CD4-positive, alpha-beta T cell treated with Interleukin-1 beta for 1 hour (primary cell): Measurements from ENCODE around the gene HS3ST5.
"Not testable (repeated sequence)": the region's sequence is repeated elsewhere in the genome, so short reads cannot be mapped to it uniquely, and the experiment has no call there.

Experiments used
- DNase-seq, 2 donors: peaks; one replicate each; pipeline ENCODE4 v3.0.0-alpha.2; 2020 to 2022

The HS3ST5 gene

DNA sequence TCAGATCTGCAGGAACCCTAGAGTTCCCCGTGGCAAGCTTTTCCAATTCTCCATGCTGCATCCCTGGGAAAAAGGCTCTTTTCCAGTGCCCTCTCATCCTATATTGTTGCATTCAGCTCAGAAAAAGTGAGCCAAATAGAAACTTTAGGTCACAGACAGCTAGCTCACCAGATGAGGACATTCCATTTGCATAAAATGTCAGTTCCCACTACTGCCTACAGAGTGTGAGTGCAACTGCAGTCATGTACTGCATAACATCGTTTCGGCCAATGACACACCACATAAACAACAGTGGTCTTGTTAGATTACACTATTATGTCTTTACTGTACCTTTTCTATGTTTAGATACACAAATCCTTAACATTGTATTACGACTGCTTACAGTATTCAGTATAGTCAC, 8.6 kb downstream of the HS3ST5 start:
- DNase-seq, result no peak

- DNase-seq, result no peak
These were observed 15.7 kb downstream of the HS3ST5 start for GRCh38 chr6:114327074-114327473.

- DNase-seq, result no peak
These were observed 19.0 kb downstream of the HS3ST5 start for GRCh38 chr6:114323784-114324183.

DNA sequence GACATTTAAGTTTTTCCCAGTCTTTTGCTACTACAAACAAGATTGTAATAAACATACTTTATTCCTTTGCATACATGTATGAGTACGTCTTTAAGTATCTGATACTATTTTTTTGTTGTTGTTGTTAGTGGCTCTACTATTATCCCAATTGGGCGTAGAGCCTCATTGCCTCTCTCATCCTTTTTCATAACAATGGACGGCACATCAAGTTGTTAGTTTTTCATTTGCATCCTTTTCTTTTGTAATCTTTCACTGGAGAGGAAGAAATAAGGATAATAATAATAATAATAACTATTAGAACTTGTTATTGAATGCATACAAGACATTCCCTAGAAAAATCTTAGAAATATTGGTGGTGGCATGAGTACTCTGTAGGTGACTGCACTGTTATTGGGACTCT, 23.1 kb downstream of the HS3ST5 start:
- DNase-seq, result no peak

DNA sequence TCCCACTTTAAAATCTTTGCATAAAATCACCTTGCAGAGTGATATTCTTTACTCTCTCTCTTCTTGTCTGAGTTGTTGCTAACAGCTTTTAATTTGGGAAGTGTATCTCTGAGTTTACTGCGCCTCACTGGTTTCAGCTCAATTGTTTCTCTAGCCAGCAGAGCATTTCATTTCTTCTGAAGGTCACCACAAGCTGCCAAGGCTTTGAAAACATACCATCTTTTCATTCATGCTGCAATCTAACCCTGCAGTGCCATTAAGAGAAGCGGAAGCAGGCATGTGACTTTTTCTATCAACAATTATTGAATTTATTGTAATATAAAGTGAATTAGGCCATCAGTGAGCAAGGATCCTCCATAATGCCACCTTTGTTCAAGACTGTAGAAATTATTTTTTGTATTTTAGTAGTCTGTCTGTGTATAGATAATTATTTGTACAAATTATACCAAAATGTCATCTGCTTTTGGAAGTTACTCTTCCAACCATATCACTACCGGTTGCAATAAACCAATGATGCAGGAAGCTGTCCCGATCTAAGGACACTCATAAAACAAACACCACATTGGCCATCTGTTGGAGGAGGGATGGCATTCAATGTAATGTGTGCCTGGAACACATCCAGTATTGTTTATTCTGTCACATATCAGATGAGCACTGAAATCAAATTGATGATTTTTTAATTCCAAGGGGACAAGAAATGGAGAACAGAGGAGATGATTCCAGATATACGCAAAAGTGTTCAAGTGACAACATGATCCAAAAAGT, 26.8 kb downstream of the HS3ST5 start:
- DNase-seq, result no peak

- DNase-seq, result not testable (repeated sequence)
These were observed 29.0 kb downstream of the HS3ST5 start for GRCh38 chr6:114313816-114314215.

DNA sequence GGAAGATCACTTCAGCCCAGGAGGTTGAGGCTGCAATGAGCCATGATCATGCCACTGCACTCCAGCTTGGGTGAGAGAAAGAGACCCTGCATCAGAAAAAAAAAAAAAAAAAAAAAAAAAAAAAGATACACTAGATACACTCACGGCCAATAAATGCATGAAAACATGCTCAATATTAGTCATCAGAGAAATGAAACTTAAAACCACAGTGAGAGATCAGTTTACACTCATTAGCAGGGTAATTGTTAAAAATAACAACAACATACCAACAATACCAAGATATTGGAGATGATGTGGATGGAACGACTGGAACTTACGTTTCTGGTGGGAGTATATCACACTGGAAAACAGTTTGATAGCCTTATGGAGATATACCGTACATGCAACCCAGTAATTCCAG, 29.9 kb downstream of the HS3ST5 start:
- no peak for DNase-seq

DNA sequence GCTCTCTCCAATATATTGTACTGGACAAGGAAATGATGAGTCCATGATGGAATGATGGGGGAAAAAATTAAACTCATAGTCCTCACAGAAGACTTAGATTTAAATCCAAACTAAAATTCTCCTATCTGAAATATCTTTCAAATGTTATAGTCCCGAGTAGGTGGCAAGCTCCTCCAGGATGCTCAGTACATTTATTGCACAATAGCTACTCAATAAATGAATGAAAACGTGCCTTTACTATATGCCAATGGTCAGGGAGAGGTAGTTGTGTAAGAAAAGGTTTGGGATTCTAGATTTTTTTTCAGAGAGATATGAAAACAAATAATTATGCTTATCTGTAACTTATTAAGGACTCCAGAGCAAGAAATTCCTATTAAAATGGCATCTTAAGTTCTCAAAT, 32.8 kb downstream of the HS3ST5 start:
- DNase-seq, result no peak

- no peak for DNase-seq
These were observed 38.4 kb downstream of the HS3ST5 start for GRCh38 chr6:114304304-114304887.

DNA sequence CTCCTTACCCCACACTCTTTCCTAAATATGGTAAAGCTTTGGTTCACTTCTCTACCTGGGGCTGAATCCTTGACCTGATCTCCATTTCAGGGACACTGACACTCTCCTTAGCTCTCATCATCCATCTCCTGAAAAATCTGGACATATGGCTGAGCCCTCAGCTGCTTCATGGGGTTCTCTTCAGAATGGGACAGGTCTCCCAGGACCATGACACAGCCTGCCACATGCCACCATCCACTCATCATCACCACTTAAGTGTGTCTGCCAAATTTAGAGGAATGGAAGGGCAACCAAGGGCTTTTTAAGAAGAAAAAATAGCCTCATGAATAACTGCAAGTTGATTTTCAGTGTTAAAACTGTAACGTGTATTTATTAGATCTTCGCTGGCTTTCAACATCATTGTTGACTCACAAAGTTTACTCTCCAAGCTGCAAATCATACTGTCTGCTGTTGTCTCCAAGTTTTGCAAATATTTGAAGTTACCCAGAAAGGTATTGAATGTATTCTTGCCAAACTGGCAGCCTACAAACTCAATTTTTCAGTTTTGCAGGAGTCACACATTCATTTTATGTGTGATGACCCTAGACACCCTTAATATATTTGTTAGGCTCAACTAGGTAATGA, 41.1 kb downstream of the HS3ST5 start:
- DNase-seq, result no peak

DNA sequence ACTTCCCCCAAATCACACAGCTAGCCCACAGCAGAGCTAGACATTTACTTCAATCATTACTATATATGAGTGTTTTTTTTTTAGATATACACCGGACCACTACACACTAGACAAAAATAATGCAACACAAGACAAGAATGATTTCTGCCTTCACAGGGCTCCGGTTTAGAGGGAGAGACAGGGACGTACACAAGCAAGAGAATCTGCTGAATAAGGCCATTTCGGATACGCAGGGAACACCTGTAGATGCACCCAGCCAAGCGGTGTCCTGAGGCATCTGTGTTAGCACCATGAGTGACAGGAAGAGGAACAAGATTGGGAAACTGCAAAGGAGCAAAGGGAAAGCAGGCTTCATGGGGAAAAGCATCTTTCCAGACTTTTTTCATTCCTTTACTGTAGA, 45.7 kb downstream of the HS3ST5 start:
- no peak for DNase-seq

DNA sequence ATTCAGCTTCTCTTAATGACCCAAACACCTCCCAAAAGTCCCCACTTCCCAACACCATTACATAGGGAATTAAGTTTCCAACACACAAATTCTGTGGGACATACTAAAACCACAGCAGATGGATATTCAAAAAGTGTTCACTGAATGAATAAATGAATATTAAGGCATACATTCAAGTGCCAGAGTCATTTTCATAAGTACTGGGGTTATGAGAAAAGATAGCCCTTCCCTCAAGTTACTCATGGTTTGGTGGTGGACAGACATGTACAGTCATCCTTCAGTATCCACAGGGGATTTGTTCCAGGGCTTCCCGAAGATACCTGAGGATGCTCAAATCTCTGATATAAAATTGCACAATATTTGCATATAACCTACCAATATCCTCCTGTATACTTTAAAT, 50.4 kb downstream of the HS3ST5 start:
- DNase-seq, result no peak

GRCh38 chr6:114291428-114291827, 51.4 kb downstream of the HS3ST5 start:
- DNase-seq, result no peak

DNA sequence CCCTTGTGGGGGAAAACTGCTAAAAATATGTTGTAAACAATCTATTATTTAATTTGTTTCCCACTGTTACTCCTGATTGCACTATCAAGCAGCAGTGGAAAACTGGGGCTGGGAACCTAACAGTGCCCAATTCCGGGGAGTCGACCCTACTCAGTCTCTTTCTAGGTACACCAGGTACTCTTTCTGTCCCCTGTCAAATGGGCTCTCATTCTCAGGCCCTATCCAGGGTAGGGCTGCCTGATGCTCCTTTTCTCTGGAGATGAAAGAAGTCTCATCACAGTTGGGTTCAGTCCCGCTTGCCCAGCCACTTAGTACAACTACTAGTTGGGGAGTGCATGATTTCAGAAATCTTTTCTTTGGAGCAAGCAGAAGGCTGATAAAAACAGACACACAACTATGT, 52.0 kb downstream of the HS3ST5 start:
- no peak for DNase-seq

GRCh38 chr6:114288701-114289495, 53.9 kb downstream of the HS3ST5 start:
- no peak for DNase-seq

DNA sequence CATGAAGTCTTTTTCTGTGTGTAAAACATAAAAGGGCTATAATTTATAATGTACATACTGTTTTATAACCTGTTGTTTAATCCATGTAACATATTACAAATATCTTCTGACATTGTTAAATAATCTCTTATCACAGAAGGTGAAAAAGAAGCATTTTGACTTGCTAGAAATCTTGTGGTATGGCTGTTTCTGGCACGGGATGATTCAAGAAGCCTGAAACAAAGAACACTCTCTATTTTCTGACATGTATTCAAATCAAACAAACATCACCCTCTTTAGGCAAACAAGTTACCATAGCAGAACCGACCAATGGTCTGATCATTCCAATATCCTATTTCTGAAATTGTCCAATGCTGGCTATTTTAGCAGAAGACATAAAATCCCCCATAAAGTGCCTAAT, 55.4 kb downstream of the HS3ST5 start:
- no peak for DNase-seq

GRCh38 chr6:114286211-114286610, 56.6 kb downstream of the HS3ST5 start:
- no peak for DNase-seq

- no peak for DNase-seq
These were observed 58.5 kb downstream of the HS3ST5 start for GRCh38 chr6:114284281-114284680.

DNA sequence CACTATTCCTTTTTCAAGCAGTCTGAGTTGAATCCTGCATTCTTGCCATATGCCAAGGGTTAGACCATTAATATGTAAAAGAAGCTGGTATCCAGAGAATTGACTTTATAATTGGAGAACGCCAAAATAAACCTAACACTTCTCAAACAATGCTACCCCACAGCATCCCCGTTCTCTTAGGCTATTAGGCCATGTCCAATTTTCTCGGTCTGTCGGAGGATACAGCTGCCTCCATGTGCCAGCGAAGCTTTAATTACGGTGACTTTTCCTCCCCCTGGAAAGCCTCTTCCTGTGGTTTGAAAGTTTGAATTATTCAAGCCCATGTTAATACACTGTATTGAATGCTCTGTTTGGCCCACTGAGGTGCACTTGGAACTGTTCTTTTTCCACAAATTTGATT, 60.5 kb downstream of the HS3ST5 start:
- no peak for DNase-seq

DNA sequence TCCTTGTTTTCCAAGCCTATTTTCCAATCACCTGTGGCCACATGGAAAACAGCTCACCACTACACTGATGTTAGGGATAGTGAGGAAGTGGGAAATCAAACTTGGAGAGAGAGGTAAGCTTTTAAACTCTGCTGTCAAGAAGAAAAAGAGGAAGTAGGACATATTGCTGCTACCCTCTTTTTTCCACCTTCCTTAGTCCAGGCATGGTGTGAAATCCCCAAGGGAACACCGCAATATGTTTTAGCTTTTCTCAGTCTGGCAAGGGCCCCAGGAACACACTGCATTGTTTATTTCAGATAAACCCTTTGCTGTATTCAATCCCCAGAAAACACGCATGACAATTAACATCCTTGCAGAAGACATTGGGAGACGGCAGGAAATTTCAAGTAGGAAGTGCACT, 61.3 kb downstream of the HS3ST5 start:
- DNase-seq, result no peak

DNA sequence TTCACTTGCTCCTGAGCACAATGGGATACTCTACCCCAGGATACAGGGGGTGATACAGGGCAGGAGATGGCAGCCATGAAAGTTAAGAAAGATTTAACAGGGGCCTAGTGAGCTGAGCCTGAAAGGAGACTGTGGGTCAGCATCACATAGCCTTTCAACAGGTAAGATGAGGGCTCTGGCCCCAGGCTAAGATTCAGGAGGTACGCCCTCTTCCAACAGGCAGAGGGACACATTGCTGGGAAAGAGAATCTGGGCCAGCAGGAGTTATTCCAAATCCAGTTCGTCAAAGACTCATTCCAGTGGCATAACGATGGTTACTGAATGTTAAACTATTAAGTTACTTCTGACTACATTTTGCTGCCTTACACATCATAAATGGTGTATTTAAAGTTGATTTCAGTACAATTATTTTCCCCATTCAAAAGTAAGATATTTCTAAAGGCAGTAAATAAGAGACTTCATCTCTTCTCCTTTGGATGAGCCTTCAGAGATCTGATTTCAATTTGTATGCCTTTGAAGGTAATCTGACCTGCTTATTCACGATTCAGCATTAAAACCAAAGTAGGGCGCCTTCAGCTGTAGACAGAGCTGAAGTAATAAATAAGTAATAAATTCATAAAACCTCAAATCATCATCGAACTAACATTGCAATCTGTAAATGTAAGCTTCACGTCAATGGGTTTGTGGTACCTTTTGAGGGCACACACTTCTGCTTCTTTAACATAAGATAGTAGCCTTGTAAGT, 62.4 kb downstream of the HS3ST5 start:
- no peak for DNase-seq

- DNase-seq, result no peak
These were observed 65.6 kb downstream of the HS3ST5 start for GRCh38 chr6:114277220-114277619.

- no peak for DNase-seq
These were observed 66.0 kb downstream of the HS3ST5 start for GRCh38 chr6:114276783-114277182.
